ENCODE measurements around the gene STXBP1.

DNA sequence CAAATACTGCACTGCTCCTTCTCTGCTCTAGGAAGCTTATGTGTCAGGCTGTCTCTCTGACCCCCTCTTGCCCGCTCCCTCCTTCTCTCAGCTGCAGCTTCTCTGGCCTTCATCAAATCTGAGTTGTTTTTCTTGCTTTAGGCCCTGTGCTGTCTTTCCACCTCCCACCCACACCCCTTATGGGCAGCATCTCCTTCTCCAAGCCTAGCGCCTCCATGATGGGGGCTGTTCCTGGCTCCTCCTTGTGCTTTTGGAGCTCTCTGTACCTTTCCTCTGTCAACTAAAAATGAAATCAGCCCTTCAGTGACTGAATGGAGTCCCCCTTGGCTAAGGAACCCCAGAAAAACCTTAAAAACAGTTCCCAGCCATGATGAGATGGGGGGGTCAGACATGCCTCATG lies 88.1 kb downstream of the STXBP1 start:
- TF ChIP-seq, protein P1, sequence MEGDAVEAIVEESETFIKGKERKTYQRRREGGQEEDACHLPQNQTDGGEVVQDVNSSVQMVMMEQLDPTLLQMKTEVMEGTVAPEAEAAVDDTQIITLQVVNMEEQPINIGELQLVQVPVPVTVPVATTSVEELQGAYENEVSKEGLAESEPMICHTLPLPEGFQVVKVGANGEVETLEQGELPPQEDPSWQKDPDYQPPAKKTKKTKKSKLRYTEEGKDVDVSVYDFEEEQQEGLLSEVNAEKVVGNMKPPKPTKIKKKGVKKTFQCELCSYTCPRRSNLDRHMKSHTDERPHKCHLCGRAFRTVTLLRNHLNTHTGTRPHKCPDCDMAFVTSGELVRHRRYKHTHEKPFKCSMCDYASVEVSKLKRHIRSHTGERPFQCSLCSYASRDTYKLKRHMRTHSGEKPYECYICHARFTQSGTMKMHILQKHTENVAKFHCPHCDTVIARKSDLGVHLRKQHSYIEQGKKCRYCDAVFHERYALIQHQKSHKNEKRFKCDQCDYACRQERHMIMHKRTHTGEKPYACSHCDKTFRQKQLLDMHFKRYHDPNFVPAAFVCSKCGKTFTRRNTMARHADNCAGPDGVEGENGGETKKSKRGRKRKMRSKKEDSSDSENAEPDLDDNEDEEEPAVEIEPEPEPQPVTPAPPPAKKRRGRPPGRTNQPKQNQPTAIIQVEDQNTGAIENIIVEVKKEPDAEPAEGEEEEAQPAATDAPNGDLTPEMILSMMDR (IDR thresholded peaks at IDR 0.05) = no peak
- TF ChIP-seq POLR2A (IDR thresholded peaks at IDR 0.05) = no peak

All from esophagus squamous epithelium (tissue), 4 donors.